NT2/D1 (cell line): Measurements from ENCODE around the gene FAM227B.

ENCODE experiments used
- YY1 ChIP-seq: IDR thresholded peaks from 2 replicates; pipeline ENCODE4 v1.6.1; 2011; ENCODE audit not compliant: insufficient read length, insufficient read depth
- ZNF274 ChIP-seq: IDR thresholded peaks from 2 replicates; pipeline ENCODE4 v1.6.1; 2011; ENCODE audit warnings: mild to moderate bottlenecking, low read depth, low read length

- TF ChIP-seq YY1 (no peak), ZNF274 (no peak)
Observed at GRCh38 chr15:49620199-49620598, 419 bp downstream of the FAM227B start.
